Small intestine (tissue), 7 donors: ENCODE measurements around the gene LAP3. TPM values are rescaled to one million over a fixed set of nuclear protein-coding genes. Genes with fewer than 3 reads are reported as not detected.

ENCODE experiments used
- DNase-seq, 2 donors: peaks; one replicate each; pipeline versions ENCODE4 v3.0.0 to v3.0.0-alpha.2; 2013
- FAIRE-seq: peaks from 2 replicates; lab custom pipeline; 2012; peaks lifted over from hg19 to GRCh38; lab: Jason Lieb, UNC
- H3K27ac ChIP-seq, 3 donors: one replicate each; pipeline ENCODE4 v1.5.1; 2013; ENCODE audit warnings: low read length in 2 of 3, mild to moderate bottlenecking in 2 of 3, control low read depth in 1 of 3, inconsistent platforms in 1 of 3, low read depth in 1 of 3, moderate library complexity in 1 of 3
- H3K27me3 ChIP-seq, 3 donors: one replicate each; pipeline ENCODE4 v1.6.1; 2013; ENCODE audit warnings: low read length in 3 of 3, inconsistent platforms in 1 of 3; ENCODE audit not compliant: control insufficient read depth in 3 of 3, insufficient read depth in 3 of 3
- H3K36me3 ChIP-seq, 3 donors: one replicate each; pipeline ENCODE4 v1.6.1; 2013; ENCODE audit warnings: low read length in 3 of 3, inconsistent platforms in 1 of 3, low read depth in 1 of 3, mild to moderate bottlenecking in 1 of 3, moderate library complexity in 1 of 3; ENCODE audit not compliant: control insufficient read depth in 3 of 3, insufficient read depth in 2 of 3
- H3K4me1 ChIP-seq, 3 donors: one replicate each; pipeline ENCODE4 v1.6.1; 2013; ENCODE audit warnings: low read length in 2 of 3, inconsistent platforms in 1 of 3, low read depth in 1 of 3, mild to moderate bottlenecking in 1 of 3, moderate library complexity in 1 of 3; ENCODE audit not compliant: control insufficient read depth in 3 of 3, insufficient read depth in 2 of 3
- H3K4me3 ChIP-seq, 3 donors: one replicate each; pipeline ENCODE4 v1.5.1; 2013; ENCODE audit warnings: low read length in 3 of 3, control low read depth in 1 of 3, inconsistent platforms in 1 of 3, low read depth in 1 of 3, mild to moderate bottlenecking in 1 of 3, moderate library complexity in 1 of 3
- H3K9me3 ChIP-seq, 2 donors: one replicate each; pipeline ENCODE4 v1.6.1; 2013; ENCODE audit warnings: low read depth in 1 of 2, low read length in 1 of 2; ENCODE audit not compliant: control insufficient read depth in 2 of 2, insufficient read depth in 1 of 2
- WGBS, 3 donors: extraction: QIAGEN DNeasy Blood & Tissue Kit; methylation state at CpG; one replicate each; pipeline ENCODE4 v1.1.7; 2013; 5-methylcytosine and 5-hydroxymethylcytosine counted together
- polyA plus RNA-seq, 4 donors: library from polyadenylated mRNA; stranded (reverse) in 3 of 4; unstranded in 1 of 4; fragments of 200-250 nt in 3 of 4; fragments of 120-200 nt in 1 of 4; gene quantifications; one replicate each; pipeline versions ENCODE4 v1.2.1 to v1.2.3, GENCODE V29; 2013
- donor health status: healthy with polysubstance abuse.
- donor health status: control.
- donor health status: control.
- donor health status: Bipolar disorder and iron deficiency.
- donor health status: healthy.

Gene LAP3
- polyA plus RNA-seq, 4 donors, result 55.9 to 113 (median 69.0) TPM

DNA sequence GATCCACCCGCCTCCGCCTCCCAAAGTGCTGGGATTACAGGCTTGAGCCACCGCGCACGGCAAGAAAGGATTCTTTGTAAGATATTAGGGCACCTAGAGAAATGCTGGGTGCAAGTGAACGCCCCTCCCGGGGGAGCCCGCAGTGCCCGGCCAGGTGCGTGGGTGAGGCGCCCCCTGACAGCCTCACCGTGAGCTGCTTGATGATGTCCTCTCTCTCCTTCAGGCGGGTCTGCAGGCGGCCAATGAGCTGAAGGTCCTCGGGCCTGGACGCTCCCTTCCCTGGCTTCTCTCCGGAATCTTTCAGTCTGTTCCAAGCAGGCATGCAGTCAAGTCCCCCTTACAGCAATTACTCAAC is 59.3 kb downstream of the LAP3 start:
- H3K4me1 ChIP-seq, result no peaks in the 10 kb centered on the region
- FAIRE-seq (no peak), DNase-seq (no peak)
- no peak overlapping the region for H3K27ac ChIP-seq
- H3K36me3 ChIP-seq, result peaks cover 11 to 38% (median 12%) of the 10 kb centered on the region in 3 donors
- H3K4me3 ChIP-seq, result no peak overlapping the region
- 86 to 90% (median 89%) methylated on average over 17 of the region's 17 CpGs for WGBS, 3 donors
- H3K27me3 ChIP-seq, result no peaks in the 10 kb centered on the region
- H3K9me3 ChIP-seq, result no peaks in the 10 kb centered on the region

DNA sequence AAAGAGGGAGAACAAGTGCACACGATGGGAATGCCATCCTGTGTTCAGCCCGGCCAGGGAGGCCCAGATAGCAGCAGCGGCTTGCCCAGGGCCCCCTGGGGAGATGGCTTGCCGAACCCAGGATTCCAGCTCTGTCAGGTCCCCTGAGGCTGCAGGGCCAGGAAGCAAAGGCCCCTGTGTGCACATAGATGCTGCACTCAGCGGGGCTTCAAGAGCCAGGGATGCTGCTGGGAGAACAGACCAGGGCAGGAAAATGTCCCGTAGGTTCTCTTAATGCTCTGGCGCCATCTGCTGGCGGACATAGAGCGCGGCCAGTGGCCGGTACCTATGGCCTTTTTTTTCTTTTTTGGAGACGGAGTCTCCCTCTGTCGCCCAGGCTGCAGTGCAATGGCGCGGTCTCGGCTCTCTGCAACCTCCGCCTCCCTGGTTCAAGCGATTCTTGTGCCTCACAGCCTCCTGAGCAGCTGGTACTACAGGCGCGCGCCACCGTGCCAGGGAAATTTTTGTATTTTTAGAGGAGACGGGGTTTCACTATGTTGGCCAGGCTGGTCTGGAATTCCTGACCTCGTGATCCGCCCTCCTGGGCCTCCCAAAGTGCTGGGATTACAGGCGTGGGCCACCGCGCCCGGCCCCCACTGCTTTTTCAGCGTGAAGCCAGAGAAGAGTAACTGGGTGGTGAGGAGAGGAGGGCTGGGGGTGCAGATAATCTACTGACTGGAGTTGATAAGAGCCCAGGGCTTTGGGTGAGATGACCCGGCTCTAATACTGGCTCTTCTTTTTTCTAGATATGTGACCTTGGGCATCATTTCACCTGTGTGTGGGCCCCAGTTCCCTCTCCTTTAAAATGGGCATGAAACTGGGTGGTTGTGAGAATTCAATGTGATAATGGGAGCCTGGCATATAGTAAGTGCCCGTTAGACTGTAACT is 60.0 kb downstream of the LAP3 start:
- no peak for FAIRE-seq

DNA sequence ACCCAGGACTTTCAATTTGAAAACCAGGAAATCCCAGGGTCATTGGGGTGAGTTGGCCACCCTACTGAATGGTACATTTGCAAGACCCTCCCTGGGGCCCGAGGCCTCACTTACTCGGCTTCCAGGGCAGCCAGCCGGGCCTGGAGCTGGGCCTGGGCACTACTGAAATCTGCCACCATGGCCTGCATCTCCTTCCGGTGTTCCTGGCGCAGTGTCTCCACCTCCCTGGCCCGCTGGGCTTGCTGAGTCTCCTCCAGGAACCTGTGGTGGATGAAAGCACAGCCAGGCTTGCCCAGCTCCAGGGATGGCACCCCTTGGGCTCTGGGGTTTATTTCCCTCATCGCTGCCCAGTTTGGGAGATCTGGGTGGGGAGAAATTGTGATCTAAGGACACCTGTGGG is 62.1 kb downstream of the LAP3 start:
- Histone ChIP-seq H3K4me1 (no peaks in the 10 kb centered on the region), H3K27me3 (no peaks in the 10 kb centered on the region), H3K9me3 (peaks cover 0 to 14% of the 10 kb centered on the region in 2 donors), H3K4me3 (no peak overlapping the region), H3K36me3 (peaks cover 0 to 23% (median 4%) of the 10 kb centered on the region in 3 donors), H3K27ac (no peak overlapping the region)
- FAIRE-seq (no peak), DNase-seq (no peak)
- WGBS, 3 donors, result 79 to 90% (median 86%) methylated on average over 7 of the region's 7 CpGs

More for the DNA sequence above, 60.0 kb downstream of the LAP3 start:
- Histone ChIP-seq H3K4me1 (no peaks in the 10 kb centered on the region), H3K9me3 (no peaks in the 10 kb centered on the region), H3K27me3 (no peaks in the 10 kb centered on the region), H3K4me3 (no peak overlapping the region), H3K36me3 (peaks cover 9 to 36% (median 12%) of the 10 kb centered on the region in 3 donors), H3K27ac (no peak overlapping the region)
- 50 to 61% (median 56%) methylated on average over 30 to 32 of the region's 32 CpGs for WGBS, 3 donors
- DNase-seq, result peak; percentile 63 to 78

DNA sequence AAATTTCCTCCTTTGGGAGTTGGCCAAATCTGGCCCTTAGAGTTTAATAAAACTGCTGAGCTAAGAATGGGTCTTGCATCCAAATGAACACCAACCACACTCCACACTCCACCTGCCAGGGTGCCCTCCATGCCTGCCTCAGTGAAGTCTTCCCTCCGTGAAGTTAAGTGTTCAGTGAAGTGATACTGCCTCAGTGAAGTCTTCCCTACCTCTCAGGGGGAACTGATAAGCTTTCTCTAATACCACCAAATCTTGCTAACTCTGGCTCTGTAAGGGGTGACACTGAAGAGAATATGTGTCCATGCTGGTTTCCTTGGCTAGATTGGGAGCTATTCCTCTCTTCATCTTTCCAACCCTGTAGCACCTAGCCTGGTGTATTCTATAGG is 65.4 kb downstream of the LAP3 start:
- no peak overlapping the region for H3K4me3 ChIP-seq
- 79 to 94% (median 80%) methylated on average over 1 of the region's 1 CpG for WGBS, 3 donors
- peaks cover 0 to 14% of the 10 kb centered on the region in 2 donors for H3K9me3 ChIP-seq
- FAIRE-seq, result no peak
- no peak overlapping the region for H3K27ac ChIP-seq
- DNase-seq, result no peak
- no peaks in the 10 kb centered on the region for H3K27me3 ChIP-seq
- peaks cover 0 to 7% (median 0%) of the 10 kb centered on the region in 3 donors for H3K36me3 ChIP-seq
- H3K4me1 ChIP-seq, result no peaks in the 10 kb centered on the region

DNA sequence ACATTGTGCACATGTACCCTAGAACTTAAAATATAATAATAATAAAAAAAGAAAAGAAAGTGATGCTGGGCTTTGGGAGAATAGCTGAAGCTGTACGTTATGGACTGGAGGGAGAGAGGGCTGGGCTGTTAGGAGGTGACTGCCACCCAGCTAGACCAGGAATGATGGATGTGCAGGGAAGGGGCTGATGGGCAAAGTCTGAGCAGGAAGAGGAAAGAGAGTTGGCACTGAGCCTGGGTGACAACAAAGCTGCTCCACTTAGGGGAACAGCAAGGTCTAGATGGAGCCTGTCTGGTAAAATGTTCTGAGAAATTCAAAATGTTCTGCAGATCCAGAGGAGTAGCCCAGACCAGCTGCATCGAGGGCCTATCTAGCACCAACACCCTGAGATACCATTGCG is 69.7 kb downstream of the LAP3 start:
- no peak overlapping the region for H3K4me3 ChIP-seq
- FAIRE-seq (no peak), DNase-seq (peak in 1 of 2 donors; percentile 42)
- 34 to 59% (median 55%) methylated on average over 3 of the region's 3 CpGs for WGBS, 3 donors
- H3K27ac ChIP-seq, result no peak overlapping the region
- peaks cover 0 to 14% of the 10 kb centered on the region in 2 donors for H3K9me3 ChIP-seq
- H3K36me3 ChIP-seq, result no peaks in the 10 kb centered on the region
- no peaks in the 10 kb centered on the region for H3K4me1 ChIP-seq
- H3K27me3 ChIP-seq, result no peaks in the 10 kb centered on the region

DNA sequence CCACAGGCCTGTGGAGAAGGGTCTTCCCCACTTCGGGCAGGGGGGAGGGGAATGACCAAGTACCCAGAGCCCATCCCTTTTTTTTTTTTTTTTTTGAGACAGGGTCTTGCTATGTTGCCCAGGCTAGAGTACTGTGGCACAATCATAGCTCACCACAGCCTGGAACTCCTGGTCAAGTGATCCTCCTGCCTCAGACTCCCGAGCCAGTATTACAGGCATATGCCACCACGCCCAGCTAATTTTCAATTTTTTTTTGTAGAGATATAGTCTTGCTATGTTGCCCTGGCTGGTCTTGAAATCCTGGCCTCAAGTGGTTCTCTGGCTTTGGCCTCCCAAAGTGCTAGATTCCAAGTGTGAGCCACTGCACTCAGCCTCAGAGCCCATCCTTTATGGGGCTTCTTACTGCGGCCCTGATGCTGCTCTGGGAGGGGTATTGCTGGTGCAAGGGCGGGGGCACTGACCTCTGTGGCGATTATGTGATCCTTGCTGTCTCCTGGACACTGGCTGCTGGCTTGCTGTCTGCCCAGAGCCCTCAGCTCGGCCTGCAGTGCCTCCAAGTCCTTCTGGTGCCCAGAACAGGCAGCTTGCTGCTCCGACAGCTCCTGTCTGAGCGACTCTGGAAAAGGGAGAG is 70.3 kb downstream of the LAP3 start:
- Histone ChIP-seq H3K27me3 (no peaks in the 10 kb centered on the region), H3K36me3 (no peaks in the 10 kb centered on the region), H3K9me3 (peaks cover 0 to 13% of the 10 kb centered on the region in 2 donors), H3K4me3 (no peak overlapping the region), H3K27ac (no peak overlapping the region), H3K4me1 (no peaks in the 10 kb centered on the region)
- DNase-seq, result no peak
- 77 to 88% (median 79%) methylated on average over 9 of the region's 9 CpGs for WGBS, 3 donors
- FAIRE-seq, result no peak

DNA sequence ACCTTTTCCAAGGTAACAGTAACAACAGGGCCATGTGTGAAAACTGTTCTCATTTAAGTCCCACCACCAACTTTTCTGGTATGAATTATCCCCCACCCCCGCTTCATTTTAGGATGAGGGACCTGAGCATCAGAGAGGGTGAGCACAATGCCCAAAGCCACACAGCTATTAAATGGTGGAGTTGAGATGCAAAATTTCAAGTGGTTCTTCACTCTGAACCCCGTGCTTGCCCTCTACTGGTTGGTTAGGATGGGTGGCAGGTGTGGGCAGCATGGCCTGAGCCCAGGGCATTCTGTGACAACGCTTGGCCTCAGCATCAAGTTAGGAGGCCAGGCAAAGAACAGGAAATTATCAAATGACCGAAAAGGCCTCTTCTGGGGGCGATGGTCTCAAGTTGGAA is 70.9 kb downstream of the LAP3 start:
- no peaks in the 10 kb centered on the region for H3K36me3 ChIP-seq
- FAIRE-seq (no peak), DNase-seq (no peak)
- no peaks in the 10 kb centered on the region for H3K27me3 ChIP-seq
- peaks cover 0 to 8% of the 10 kb centered on the region in 2 donors for H3K9me3 ChIP-seq
- 75 to 82% (median 77%) methylated on average over 5 of the region's 5 CpGs for WGBS, 3 donors
- no peak overlapping the region for H3K27ac ChIP-seq
- no peak overlapping the region for H3K4me3 ChIP-seq
- no peaks in the 10 kb centered on the region for H3K4me1 ChIP-seq

DNA sequence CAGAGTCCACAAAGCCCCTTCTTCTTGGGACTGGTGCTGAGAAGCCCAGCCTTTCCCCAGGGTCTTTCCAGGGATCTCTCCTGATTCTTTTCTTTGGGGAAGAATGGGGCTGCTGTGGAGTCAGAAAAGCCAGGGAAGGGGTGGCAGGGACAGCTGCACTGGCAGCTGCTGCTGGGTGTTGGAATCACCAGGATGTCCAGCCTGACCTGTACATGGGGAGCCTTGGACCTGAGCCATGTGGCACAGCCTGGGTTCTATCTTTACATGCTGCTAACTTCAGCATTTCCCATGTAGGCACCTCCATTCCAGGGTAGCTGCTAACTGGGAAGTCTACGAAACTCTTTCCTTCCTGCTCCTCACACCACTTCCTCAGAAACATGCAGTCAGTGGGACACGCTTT is 73.4 kb downstream of the LAP3 start:
- DNase-seq (no peak), FAIRE-seq (no peak)
- no peaks in the 10 kb centered on the region for H3K4me1 ChIP-seq
- H3K4me3 ChIP-seq, result no peak overlapping the region
- WGBS, 3 donors, result 71 to 89% (median 83%) methylated on average over 2 of the region's 2 CpGs
- H3K9me3 ChIP-seq, result no peaks in the 10 kb centered on the region
- H3K36me3 ChIP-seq, result no peaks in the 10 kb centered on the region
- H3K27ac ChIP-seq, result no peak overlapping the region
- H3K27me3 ChIP-seq, result no peaks in the 10 kb centered on the region
